ES-I3 (cell line): ENCODE data around the gene TTC28.

Experiments
- H3K36me3 ChIP-seq: 2 replicates; pipeline ENCODE4 v1.6.1; 2013; ENCODE audit warnings: mild to moderate bottlenecking, low read length, control low read depth, moderate library complexity; ENCODE audit not compliant: insufficient read depth
- H3K4me1 ChIP-seq: 2 replicates; pipeline ENCODE4 v1.6.1; 2013; ENCODE audit warnings: mild to moderate bottlenecking, control low read depth, low read length; ENCODE audit not compliant: insufficient read depth
- H3K9ac ChIP-seq: 2 replicates; pipeline ENCODE4 v1.6.1; 2013; ENCODE audit warnings: low read depth, mild to moderate bottlenecking, low read length, moderate library complexity
- H3K9me3 ChIP-seq: 2 replicates; pipeline ENCODE4 v1.6.1; 2013; ENCODE audit warnings: mild to moderate bottlenecking, low read length, moderate library complexity; ENCODE audit not compliant: control insufficient read depth, insufficient read depth

Gene TTC28

DNA sequence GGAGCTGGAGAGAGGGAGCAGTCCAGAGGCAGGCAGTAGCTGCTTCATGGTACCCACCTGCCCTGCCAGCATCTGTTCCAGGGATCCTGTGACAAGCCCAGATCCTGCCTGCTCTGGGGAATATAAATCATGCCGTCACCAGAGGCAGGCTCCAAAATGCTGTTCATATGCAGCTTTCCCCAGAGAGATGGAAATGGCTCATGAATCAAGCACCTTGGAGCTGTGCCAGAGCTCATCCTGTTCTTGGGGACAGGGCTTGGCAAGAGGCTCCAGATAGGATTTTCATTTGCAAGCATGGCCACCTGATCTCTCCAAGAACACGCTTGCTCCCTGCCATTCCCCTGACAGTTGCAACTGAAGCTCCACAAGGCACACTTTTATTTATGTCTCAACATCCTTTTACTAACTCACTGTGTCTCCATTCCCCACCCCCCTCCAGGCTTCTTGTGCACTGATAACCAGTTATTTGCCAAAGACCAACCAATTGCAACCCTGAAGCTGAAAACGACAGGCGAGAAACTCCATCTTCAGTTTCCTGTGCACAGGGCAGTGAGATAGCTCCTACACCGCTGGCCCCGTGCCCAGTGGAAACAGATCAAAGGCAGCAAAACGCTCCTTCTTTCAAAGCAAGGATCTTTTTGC, 644.8 kb downstream of the TTC28 start:
- Histone ChIP-seq H3K9me3 (no peaks in the 10 kb centered on the region), H3K36me3 (no peaks in the 10 kb centered on the region), H3K9ac (no peak overlapping the region), H3K4me1 (no peaks in the 10 kb centered on the region)

DNA sequence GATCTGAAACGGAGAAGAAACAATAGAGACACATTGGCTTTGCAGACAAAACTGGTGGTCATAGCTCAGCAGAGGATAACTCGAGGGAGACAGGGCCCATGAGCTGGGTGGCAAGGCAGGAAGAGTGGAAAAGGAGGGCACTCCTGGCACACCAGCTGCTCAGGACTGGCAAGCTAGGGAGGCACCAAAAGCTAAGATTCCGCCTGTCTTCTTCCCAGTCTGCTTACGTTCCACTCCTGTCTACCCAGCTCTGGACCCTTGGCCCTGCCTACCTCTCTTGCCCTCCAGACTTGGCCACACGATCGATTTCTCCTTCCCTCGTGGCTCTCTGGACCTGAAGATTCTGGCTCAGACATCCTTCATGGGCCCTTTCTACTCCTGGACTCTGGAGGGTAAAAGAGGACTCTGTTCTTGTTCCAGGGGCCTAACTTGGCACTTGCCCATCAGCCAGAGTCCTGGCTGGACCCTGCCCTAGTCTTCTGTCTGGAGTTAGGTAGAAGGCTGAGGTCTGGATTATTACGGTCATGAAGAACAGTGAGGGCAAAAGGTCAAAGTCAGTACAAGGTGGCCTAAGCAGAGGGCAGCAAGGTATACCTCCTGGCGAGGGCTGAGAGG, 645.4 kb downstream of the TTC28 start:
- Histone ChIP-seq H3K9me3 (no peaks in the 10 kb centered on the region), H3K9ac (no peak overlapping the region), H3K4me1 (no peaks in the 10 kb centered on the region), H3K36me3 (no peaks in the 10 kb centered on the region)

DNA sequence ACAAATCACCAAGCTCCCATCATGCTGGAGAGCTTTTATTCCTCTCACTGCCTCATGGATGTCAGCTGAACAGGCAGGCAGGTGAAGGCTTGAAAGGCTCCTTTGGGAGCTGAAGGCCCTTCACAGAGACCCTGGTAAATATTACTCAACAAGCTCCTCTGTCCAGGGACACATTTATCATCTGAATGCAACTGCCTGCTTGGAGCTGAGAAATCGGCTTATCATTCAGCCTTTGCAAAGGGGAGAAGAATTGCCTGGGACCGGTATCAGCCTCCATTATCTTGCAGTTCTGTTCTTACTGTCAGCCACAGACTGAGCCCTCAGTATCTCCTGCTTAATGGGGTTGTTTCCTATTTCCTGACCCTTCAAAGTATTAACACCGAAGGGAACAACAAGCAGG, 646.8 kb downstream of the TTC28 start:
- Histone ChIP-seq H3K9ac (no peak overlapping the region), H3K4me1 (no peaks in the 10 kb centered on the region), H3K36me3 (no peaks in the 10 kb centered on the region; the same call in 1 of the 2 replicates), H3K9me3 (no peaks in the 10 kb centered on the region)

DNA sequence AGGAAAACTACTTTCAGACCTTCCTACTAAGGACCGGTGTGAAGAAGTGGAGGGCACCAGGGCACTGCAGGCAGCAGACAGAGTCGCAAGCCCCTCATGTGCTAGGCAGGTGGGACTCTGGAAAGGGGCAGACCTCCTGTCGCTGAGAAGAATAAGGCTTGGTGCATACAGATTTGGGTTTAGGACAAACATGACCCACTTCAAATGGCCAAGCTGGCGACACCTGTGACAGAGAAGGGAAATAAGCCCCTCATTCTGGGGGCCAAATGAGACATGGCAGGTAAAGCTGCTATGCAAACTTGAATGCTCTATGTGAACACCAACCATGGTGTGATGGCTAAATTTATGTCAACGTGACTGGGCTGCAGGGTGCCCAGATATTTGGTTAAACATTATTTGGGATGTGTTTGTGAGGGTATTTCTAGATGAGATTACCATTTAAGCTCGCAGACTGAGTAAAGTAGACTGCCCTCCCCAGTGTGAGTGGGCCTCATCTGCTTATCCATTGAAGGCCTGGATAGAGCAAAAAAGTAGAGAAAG, 648.2 kb downstream of the TTC28 start:
- H3K36me3 ChIP-seq, result no peaks in the 10 kb centered on the region; the same call in 1 of the 2 replicates
- H3K9me3 ChIP-seq, result no peaks in the 10 kb centered on the region
- no peaks in the 10 kb centered on the region for H3K4me1 ChIP-seq
- H3K9ac ChIP-seq, result no peak overlapping the region

DNA sequence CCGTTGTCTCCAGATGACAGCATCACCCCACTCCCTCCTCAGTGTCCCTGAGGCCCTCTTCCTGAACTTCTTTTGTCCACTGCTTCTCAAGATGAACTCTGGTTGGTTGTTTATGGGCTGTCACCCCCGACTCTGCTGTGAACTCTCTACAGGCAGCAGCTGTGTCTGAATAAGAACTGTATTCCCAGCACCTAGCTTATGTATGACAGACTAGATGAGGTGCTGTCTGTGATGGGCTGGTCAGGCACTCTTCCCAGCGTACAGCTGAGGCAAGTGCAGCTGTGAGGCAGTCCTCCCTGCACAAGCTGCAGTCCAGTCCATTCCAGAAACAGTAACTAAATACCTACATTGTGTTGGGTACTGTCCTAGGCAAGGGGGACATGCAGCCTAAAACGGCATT, 649.2 kb downstream of the TTC28 start:
- Histone ChIP-seq H3K9ac (no peak overlapping the region), H3K4me1 (no peaks in the 10 kb centered on the region), H3K36me3 (no peaks in the 10 kb centered on the region; the same call in 1 of the 2 replicates), H3K9me3 (no peaks in the 10 kb centered on the region)

DNA sequence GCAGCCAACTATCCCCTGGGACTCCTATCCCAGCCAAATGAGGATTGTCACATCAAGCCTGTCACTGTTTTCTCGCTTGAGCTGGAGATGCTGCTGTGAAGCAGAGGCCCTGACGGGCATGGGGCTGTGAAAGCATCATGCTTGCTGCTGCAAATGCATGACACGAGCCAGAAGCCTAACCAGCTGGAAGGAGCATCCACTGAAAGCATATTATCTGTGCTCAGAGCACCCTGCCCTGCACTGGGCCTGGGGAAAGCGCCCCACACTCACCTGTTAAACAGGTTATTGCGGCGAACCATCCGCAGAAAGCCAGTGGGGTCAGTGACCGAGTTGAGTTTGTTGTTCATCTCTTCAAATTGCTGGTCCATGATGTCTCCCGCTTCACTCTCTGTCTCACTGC, 649.7 kb downstream of the TTC28 start:
- no peaks in the 10 kb centered on the region for H3K9me3 ChIP-seq
- no peak overlapping the region for H3K9ac ChIP-seq
- H3K4me1 ChIP-seq, result no peaks in the 10 kb centered on the region
- H3K36me3 ChIP-seq, result no peaks in the 10 kb centered on the region; the same call in 1 of the 2 replicates

DNA sequence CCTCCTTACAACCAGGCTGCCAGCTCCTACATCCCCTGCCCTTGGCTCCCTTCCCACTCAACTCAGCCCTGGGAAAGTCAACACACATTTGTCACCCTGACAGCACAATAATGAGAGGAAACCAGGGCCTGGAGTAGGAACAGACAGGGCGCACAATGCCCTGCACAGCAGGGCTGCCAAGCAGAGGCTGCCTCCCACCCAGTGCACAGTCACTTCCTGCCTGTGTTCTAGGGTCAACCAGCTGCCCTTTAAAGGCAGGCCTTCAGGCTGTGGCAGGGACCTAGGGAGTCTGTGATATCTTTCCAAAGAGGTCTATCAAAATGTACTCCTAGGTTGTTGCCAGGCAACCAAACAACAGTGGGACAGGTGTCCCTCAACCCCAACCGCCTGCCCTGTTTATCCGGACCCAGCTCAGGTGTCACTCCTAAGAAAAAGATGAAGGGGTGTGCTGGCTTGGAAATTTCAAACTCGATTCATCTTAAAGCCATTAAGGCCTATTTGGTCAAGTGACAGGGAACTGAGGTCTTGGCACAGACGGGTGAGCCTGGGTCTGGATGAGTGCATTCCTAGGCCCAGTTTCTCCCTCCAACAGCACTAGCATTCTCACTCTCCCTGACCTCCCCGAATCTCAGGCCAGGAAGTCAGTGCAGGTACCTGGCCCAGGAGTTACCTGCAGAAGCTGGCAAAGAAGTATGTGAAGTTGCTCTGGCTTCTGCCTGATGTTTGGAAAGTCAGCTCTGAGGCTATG, 650.3 kb downstream of the TTC28 start:
- Histone ChIP-seq H3K4me1 (no peaks in the 10 kb centered on the region), H3K36me3 (no peaks in the 10 kb centered on the region; the same call in 1 of the 2 replicates), H3K9me3 (no peaks in the 10 kb centered on the region), H3K9ac (no peak overlapping the region)

DNA sequence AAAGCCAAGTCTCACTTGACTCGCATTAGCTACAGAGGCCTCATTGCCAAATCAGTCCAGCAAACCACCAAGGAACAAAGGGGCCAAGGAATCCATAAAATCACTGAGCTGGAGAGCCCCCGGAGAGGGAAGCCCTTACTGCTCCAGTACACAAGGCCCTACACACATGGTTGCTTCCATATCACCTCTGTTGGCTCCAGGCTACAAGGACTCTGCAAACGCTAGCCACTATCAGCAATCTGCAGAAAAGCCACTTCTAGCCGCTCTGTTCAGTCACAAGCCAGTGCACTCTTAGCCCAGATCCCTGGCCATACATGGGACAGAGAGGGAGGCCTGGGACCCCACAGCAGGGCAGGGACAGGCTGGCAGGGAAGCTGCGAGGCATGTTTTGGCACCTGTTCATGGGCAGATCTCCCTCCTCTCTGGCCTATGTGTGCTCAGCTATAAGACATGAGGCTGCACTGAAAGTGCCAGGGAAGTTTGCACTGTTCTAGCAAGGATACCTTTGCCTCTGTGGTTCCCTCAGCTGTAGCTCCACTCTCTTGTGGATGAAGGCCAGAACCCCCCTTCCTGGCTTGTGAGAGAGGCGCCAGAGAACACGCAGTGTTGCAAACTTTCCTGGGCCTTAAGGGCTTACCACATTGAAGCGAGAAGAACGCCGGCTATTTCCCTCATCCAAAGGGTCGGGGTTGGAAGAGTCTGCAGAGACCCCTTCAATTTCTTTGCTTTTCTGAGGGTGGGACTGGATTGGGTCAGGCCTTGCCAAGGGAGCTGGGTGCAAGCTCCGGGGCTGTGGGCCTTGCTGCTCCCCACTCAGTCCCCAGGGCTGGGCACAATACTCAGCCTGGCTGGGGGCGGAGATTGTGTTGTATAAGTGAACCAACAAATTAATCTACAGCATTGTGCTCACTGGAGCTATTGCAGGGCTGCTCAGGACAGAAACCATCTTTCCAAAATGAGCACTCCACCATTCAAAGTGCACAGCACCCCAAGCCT, 651.9 kb downstream of the TTC28 start:
- Histone ChIP-seq H3K9ac (no peak overlapping the region), H3K9me3 (no peaks in the 10 kb centered on the region), H3K4me1 (no peaks in the 10 kb centered on the region), H3K36me3 (no peaks in the 10 kb centered on the region; the same call in 1 of the 2 replicates)

DNA sequence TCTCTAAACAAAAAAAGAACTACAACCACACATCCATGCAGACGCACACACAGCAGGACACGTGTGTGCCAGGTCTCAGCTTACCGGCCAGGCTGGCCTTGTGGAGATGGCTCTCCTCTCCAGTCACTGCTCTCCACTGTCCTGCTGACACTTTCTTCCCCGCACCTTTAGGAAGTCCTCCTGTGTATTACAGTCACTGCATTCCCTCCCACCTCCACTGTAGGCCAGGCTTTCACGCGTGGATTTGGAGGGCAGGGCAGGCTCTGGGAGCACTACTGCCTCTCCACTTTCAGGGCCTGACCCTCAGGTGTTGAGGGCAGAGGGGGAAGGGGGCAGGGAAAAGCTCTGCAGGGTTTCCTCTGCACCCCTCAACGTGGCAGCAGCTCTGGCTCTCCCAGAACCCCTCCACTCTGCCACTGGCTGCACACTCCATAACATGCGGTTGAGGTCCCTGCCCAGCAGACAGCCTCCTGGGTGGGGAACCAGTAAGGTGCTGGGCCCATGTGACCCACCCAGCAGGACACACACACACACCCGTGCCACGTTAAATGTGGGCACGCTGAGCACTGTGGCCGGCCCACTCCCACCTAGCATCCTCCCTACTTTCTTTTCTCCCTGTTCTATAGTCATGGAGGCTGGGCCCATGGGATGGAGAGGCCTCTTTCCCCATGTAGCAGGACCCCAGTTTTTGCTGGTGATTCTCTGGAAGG, 653.6 kb downstream of the TTC28 start:
- H3K9me3 ChIP-seq, result no peaks in the 10 kb centered on the region
- no peak overlapping the region for H3K9ac ChIP-seq
- H3K36me3 ChIP-seq, result no peaks in the 10 kb centered on the region; the same call in 1 of the 2 replicates
- peaks cover 2% of the 10 kb centered on the region for H3K4me1 ChIP-seq

DNA sequence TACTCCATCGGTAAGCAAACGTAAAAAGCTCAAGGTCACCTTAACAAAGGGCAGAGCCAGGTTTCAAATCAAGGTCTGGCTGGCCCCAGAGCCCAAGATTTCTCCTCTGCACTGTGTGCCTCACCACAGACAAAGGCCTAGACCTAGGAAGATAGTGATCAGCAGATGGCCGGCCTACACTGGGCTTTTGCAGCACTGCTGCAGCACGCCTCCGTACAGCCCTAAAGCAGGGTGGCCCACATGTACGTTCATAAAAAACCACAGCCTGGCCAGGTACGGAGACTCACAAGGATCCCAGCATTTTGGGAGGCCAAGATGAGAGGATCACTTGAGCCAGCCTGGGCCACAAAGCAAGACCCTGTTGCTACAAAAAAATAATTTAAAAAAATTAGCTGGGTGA, 654.3 kb downstream of the TTC28 start:
- Histone ChIP-seq H3K36me3 (no peaks in the 10 kb centered on the region; the same call in 1 of the 2 replicates), H3K9me3 (no peaks in the 10 kb centered on the region), H3K4me1 (peaks cover 9% of the 10 kb centered on the region), H3K9ac (no peak overlapping the region)

DNA sequence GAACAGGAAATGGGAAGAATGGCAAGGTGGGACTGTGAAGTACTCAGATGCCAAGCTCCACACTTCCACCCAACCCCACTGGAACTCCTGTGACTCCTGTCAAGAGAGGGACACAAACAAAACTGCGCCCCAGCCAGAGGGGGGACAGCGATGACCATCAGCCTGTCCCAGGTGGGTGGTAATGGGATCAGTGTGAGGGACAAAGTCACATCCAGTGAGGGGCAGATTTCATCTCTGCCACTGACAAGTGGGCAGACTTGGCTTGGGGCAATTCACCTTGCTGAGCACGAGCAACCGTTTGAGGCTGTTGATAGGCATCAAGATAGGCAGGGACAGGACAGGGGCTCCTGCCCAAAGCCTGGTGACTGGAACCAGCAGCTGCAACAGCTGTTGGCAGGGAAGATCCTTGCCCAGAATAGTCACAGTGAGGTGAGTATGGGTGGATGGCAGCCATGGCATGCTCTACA, 655.2 kb downstream of the TTC28 start:
- Histone ChIP-seq H3K4me1 (peaks cover 11% of the 10 kb centered on the region), H3K9ac (no peak overlapping the region), H3K36me3 (no peaks in the 10 kb centered on the region; the same call in 1 of the 2 replicates), H3K9me3 (no peaks in the 10 kb centered on the region)

DNA sequence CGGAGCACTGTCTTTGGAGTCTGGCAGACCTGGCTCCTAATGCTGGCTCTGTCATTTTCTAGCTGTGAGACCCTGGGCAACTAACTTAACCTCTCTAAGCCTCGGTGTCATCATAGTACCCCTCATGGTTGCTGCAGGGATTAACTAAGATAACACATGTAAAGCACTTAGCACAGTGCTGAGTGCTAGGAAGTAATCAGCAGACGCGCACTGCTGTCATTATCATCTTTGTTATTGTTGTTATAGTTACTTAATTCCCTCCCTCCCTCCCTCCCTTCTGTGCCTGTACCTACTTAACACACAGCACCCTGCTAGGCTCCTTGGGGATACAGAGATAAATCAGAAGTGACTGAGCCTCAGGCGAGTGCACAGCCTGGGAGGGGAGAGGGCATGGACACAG, 655.9 kb downstream of the TTC28 start:
- Histone ChIP-seq H3K9me3 (no peaks in the 10 kb centered on the region), H3K4me1 (peaks cover 11% of the 10 kb centered on the region), H3K9ac (no peak overlapping the region), H3K36me3 (no peaks in the 10 kb centered on the region; the same call in 1 of the 2 replicates)

DNA sequence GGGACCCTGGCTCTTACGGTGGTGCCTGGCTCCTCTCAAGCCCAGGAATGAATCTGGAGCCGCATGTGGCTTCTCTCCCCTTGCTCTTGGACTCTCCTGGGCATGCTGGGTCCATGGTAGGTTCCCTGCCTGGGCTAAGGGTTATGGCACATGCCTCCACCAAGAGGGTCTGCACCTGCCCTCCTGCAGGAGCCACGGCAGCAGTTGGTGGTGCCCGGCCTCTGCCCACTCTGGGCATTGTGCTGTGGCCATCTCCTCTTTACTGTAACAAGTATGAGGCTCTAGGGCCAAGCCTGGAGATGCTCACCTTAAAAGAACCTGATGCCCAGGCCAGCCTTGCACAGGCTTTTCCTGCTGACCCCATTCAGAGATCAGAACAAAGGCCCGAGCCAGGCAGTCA, 656.6 kb downstream of the TTC28 start:
- H3K4me1 ChIP-seq, result peaks cover 11% of the 10 kb centered on the region
- H3K9me3 ChIP-seq, result no peaks in the 10 kb centered on the region
- H3K36me3 ChIP-seq, result no peaks in the 10 kb centered on the region
- H3K9ac ChIP-seq, result no peak overlapping the region
